Measurements from ENCODE around the gene CRCP. TPM values are rescaled to one million over a fixed set of nuclear protein-coding genes. Genes with fewer than 3 reads are reported as not detected.

The CRCP gene
- total RNA-seq, 1 donor from 2014 or later = 26.8 TPM

DNA sequence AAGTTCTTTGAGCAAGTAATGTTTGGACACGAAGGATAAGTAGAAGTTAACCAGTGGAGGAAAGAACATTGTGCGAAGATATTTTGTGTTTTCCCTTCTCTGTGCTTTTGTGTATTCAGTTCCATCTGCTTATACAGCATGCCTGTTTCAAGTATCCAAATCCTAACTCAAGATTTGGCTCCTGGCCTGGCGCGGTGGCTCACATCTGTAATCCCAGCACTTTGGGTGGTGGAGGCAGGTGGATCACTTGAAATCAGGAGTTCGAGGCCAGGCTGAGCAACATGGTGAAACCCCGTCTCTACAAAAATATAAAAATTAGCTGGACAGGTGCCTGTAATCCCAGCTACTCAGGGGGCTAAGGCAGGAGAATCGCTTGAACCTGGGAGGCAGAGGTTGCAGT is 49.7 kb downstream of the CRCP start:
- H3K79me2 ChIP-seq (ENCODE audit: insufficient read depth, low read length) = no peaks in the 10 kb centered on the region
- H3K9me3 Mint-ChIP-seq (ENCODE audit: unreplicated experiment) = peaks cover 2% of the 10 kb centered on the region
- no peak overlapping the region for H3K27ac ChIP-seq (ENCODE audit: low read depth, low read length)
- H2AFZ ChIP-seq (ENCODE audit: low read depth, low read length) = no peak overlapping the region
- no peak overlapping the region for H3K4me3 ChIP-seq (ENCODE audit: insufficient read depth, low read depth, low read length)
- DNase-seq (ENCODE audit: low read depth) (no peak), FAIRE-seq (no peak)
- no peaks in the 10 kb centered on the region for H4K20me1 ChIP-seq (ENCODE audit: insufficient read depth, low read length)
- no peak overlapping the region for H3K9ac ChIP-seq (ENCODE audit: low read length)
- H3K36me3 Mint-ChIP-seq (ENCODE audit: low read depth, unreplicated experiment) = peaks cover 2% of the 10 kb centered on the region
- H3K4me3 Mint-ChIP-seq (ENCODE audit: unreplicated experiment) = no peak overlapping the region
- H3K4me2 ChIP-seq (ENCODE audit: low read length) = no peak overlapping the region
- H3K27me3 Mint-ChIP-seq (ENCODE audit: low read depth, unreplicated experiment) = no peaks in the 10 kb centered on the region
- no peaks in the 10 kb centered on the region for H3K9me3 ChIP-seq (ENCODE audit: insufficient read depth, low read depth, low read length)
- no peaks in the 10 kb centered on the region for H3K27me3 ChIP-seq (ENCODE audit: insufficient read depth, low read length)
- H3K27ac Mint-ChIP-seq (ENCODE audit: unreplicated experiment) = no peak overlapping the region
- H3K4me1 Mint-ChIP-seq (ENCODE audit: low read depth, unreplicated experiment) = peaks cover 1% of the 10 kb centered on the region
- TF ChIP-seq, protein P1, sequence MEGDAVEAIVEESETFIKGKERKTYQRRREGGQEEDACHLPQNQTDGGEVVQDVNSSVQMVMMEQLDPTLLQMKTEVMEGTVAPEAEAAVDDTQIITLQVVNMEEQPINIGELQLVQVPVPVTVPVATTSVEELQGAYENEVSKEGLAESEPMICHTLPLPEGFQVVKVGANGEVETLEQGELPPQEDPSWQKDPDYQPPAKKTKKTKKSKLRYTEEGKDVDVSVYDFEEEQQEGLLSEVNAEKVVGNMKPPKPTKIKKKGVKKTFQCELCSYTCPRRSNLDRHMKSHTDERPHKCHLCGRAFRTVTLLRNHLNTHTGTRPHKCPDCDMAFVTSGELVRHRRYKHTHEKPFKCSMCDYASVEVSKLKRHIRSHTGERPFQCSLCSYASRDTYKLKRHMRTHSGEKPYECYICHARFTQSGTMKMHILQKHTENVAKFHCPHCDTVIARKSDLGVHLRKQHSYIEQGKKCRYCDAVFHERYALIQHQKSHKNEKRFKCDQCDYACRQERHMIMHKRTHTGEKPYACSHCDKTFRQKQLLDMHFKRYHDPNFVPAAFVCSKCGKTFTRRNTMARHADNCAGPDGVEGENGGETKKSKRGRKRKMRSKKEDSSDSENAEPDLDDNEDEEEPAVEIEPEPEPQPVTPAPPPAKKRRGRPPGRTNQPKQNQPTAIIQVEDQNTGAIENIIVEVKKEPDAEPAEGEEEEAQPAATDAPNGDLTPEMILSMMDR (IDR thresholded peaks at IDR 0.05; ENCODE audit: insufficient read depth, low read depth, low read length) = no peak
- no peak for TF ChIP-seq EZH2 (IDR thresholded peaks at IDR 0.05; ENCODE audit: insufficient read depth, low read length)
- no peaks in the 10 kb centered on the region for H3K36me3 ChIP-seq (ENCODE audit: insufficient read depth, low read length)
- H3K4me1 ChIP-seq (ENCODE audit: insufficient read depth, low read length) = no peaks in the 10 kb centered on the region

GRCh38 chr7:66167773-66168387 is 53.2 kb downstream of the CRCP start:
- Mint-ChIP-seq H3K36me3 (ENCODE audit: low read depth, unreplicated experiment) (no peaks in the 10 kb centered on the region), H3K9me3 (ENCODE audit: unreplicated experiment) (no peaks in the 10 kb centered on the region), H3K4me1 (ENCODE audit: low read depth, unreplicated experiment) (peaks cover 6% of the 10 kb centered on the region), H3K4me3 (ENCODE audit: unreplicated experiment) (no peak overlapping the region), H3K27ac (ENCODE audit: unreplicated experiment) (no peak overlapping the region), H3K27me3 (ENCODE audit: low read depth, unreplicated experiment) (no peaks in the 10 kb centered on the region)
- DNase-seq (ENCODE audit: low read depth) (peak; percentile 82), FAIRE-seq (no peak)
- Histone ChIP-seq H3K4me1 (ENCODE audit: insufficient read depth, low read length) (no peaks in the 10 kb centered on the region), H4K20me1 (ENCODE audit: insufficient read depth, low read length) (no peaks in the 10 kb centered on the region), H3K36me3 (ENCODE audit: insufficient read depth, low read length) (no peaks in the 10 kb centered on the region), H3K79me2 (ENCODE audit: insufficient read depth, low read length) (no peaks in the 10 kb centered on the region), H2AFZ (ENCODE audit: low read depth, low read length) (no peak overlapping the region), H3K27ac (ENCODE audit: low read depth, low read length) (no peak overlapping the region), H3K9ac (ENCODE audit: low read length) (no peak overlapping the region), H3K9me3 (ENCODE audit: insufficient read depth, low read depth, low read length) (no peaks in the 10 kb centered on the region), H3K27me3 (ENCODE audit: insufficient read depth, low read length) (no peaks in the 10 kb centered on the region), H3K4me3 (ENCODE audit: insufficient read depth, low read depth, low read length) (no peak overlapping the region), H3K4me2 (ENCODE audit: low read length) (no peak overlapping the region)
- TF ChIP-seq, protein P1 (IDR thresholded peaks at IDR 0.05; ENCODE audit: insufficient read depth, low read depth, low read length) = no peak
- no peak for TF ChIP-seq EZH2 (IDR thresholded peaks at IDR 0.05; ENCODE audit: insufficient read depth, low read length)

- H3K9ac ChIP-seq (ENCODE audit: low read length) = no peak overlapping the region
- DNase-seq (ENCODE audit: low read depth) (no peak), FAIRE-seq (no peak)
- no peaks in the 10 kb centered on the region for H3K36me3 ChIP-seq (ENCODE audit: insufficient read depth, low read length)
- no peaks in the 10 kb centered on the region for H3K27me3 ChIP-seq (ENCODE audit: insufficient read depth, low read length)
- H4K20me1 ChIP-seq (ENCODE audit: insufficient read depth, low read length) = no peaks in the 10 kb centered on the region
- Mint-ChIP-seq H3K36me3 (ENCODE audit: low read depth, unreplicated experiment) (no peaks in the 10 kb centered on the region), H3K4me3 (ENCODE audit: unreplicated experiment) (no peak overlapping the region), H3K27me3 (ENCODE audit: low read depth, unreplicated experiment) (no peaks in the 10 kb centered on the region), H3K9me3 (ENCODE audit: unreplicated experiment) (peaks cover 2% of the 10 kb centered on the region), H3K4me1 (ENCODE audit: low read depth, unreplicated experiment) (peaks cover 5% of the 10 kb centered on the region), H3K27ac (ENCODE audit: unreplicated experiment) (no peak overlapping the region)
- H3K9me3 ChIP-seq (ENCODE audit: insufficient read depth, low read depth, low read length) = no peaks in the 10 kb centered on the region
- H3K27ac ChIP-seq (ENCODE audit: low read depth, low read length) = no peak overlapping the region
- H3K79me2 ChIP-seq (ENCODE audit: insufficient read depth, low read length) = no peaks in the 10 kb centered on the region
- H3K4me1 ChIP-seq (ENCODE audit: insufficient read depth, low read length) = no peaks in the 10 kb centered on the region
- no peak overlapping the region for H2AFZ ChIP-seq (ENCODE audit: low read depth, low read length)
- H3K4me2 ChIP-seq (ENCODE audit: low read length) = no peak overlapping the region
- H3K4me3 ChIP-seq (ENCODE audit: insufficient read depth, low read depth, low read length) = no peak overlapping the region
- TF ChIP-seq, protein P1 (IDR thresholded peaks at IDR 0.05; ENCODE audit: insufficient read depth, low read depth, low read length) = no peak
- no peak for TF ChIP-seq EZH2 (IDR thresholded peaks at IDR 0.05; ENCODE audit: insufficient read depth, low read length)
Observed at GRCh38 chr7:66169616-66170015, 55.0 kb downstream of the CRCP start.

All from astrocyte (in vitro differentiated cells and primary cell).